ENCODE measurements around the gene QPCTL.

Gene QPCTL

DNA sequence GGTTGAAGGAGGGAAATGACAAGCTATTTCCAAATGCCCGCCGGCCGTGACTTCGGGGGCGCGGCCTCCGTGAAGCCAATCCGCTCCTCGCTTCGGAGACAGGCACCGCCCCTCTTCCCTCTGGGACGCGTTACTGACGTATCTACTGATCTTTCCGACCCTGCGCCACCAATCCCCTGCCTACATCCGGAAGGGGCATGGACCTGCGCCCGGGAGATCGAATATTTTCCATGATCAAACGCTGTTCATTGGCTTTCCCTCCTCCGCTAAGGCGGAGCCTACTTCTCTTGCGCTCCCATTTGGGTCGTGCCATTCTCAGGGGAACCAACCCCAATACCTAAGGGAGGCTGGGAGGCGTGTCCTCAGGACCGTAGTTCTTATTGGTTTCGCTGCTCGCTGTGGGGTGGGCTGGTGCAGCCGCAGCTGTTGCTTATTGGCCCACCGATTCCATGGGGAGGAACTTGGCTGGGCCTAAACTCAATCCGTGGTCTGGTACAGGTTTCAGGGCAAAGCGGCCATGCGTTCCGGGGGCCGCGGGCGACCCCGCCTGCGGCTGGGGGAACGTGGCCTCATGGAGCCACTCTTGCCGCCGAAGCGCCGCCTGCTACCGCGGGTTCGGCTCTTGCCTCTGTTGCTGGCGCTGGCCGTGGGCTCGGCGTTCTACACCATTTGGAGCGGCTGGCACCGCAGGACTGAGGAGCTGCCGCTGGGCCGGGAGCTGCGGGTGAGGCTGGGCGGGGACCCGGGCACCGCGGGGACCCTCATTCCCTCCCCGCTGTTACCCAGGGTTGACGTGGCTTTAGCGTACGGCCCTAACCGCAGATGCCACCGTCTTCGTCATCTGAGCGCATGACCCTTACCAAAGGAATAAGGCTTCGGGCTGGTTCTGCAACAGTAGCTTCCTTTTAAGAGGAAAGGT is at the start of gene QPCTL:
Gene QPCTL (plus strand): TSS at position 480 of the 919 bp plus-strand sequence. CDS start 38 bp downstream, at position 518.
- DNase-seq (ENCODE audit: insufficient read length, low spot score) = peak; percentile 90
- FAIRE-seq = peak; percentile 58
- TF ChIP-seq, protein P1, sequence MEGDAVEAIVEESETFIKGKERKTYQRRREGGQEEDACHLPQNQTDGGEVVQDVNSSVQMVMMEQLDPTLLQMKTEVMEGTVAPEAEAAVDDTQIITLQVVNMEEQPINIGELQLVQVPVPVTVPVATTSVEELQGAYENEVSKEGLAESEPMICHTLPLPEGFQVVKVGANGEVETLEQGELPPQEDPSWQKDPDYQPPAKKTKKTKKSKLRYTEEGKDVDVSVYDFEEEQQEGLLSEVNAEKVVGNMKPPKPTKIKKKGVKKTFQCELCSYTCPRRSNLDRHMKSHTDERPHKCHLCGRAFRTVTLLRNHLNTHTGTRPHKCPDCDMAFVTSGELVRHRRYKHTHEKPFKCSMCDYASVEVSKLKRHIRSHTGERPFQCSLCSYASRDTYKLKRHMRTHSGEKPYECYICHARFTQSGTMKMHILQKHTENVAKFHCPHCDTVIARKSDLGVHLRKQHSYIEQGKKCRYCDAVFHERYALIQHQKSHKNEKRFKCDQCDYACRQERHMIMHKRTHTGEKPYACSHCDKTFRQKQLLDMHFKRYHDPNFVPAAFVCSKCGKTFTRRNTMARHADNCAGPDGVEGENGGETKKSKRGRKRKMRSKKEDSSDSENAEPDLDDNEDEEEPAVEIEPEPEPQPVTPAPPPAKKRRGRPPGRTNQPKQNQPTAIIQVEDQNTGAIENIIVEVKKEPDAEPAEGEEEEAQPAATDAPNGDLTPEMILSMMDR (IDR thresholded peaks at IDR 0.05; ENCODE audit: insufficient read depth, missing control alignments) = no peak

DNA sequence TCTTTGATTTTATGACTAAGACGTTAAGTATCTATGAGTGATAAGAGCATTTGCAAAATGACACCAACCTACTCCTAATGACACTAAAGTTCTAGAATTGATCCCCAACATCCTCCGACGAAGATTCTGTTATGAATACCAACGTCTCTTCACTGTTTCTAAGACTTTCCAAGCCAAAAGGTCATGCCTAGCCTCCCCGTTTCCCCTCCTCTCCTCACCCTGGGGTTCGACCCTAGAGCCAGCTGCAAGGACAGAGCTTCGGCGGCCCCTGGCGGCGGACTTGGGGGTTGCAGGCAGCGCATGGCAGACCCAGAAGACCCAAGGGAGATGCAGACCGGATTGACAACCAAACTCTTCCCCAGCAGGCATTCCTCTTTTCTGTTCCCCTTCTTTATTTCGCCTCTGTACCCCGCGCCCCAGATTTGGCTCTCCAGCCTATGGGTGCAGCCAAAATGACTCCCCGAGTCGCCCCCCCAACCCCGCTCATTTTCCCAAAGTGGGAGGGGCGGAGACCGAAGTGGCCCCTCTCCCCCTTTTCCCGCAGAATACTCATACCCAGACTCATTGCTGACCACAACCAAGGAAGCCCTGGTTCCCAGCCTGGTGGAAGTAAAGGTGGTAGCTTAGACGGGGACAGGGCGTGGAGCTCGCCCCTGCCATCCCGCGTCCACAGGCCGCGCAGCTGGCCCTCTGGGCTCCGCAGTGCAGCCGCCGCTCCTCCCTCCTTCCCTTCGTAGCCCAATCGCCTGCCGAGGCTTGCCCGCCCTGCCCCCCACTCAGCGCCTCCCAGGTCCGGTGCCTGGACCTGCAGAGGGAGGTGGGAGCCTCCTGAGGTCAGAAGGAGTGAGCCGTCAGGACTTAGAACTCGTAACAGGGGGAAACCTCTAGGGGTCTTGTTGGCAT is 49.2 kb upstream of the QPCTL start:
- peak; percentile 88 for DNase-seq (ENCODE audit: insufficient read length, low spot score)
- TF ChIP-seq, protein P1 (IDR thresholded peaks at IDR 0.05; ENCODE audit: insufficient read depth, missing control alignments) = peak; percentile 97
- no peak for FAIRE-seq

DNA sequence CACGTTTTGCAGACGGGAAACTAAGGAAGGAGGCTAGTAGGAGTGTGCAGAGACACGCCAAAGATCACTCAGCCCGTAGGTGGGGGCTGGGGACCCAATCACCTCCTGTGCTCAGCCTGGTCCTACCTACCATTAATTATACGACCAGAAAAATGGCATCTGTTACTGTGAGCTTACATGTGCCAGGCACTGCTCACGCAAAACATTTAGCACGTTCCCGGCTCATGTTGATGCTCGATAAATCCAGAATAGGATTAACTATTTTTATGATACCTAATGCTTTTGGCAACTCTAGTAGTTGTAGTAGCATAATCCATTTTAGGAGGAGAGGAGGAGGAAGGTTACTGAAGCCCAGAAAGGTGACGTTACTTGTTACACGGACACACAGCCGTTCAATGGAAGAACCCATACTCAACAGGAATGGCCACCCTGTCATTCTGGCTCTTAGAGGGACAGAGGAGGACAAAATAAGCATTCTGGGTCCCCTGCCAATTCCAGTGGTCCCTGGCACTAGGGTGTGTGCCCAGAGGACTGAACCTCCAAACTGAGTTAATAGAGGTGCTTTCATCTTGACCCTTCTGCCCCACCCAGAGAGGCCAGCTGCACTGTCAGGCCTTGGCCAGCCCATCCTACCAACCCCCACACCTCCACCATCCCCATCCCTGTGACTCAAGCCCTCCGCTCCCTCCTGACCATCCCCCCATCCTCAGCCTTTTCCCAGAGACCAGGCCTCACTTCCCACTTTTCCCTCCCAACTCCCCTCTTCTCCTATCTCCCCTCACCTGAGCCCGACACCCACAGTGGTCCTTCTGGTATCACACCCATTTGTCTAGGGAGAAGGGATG is 48.3 kb upstream of the QPCTL start:
- TF ChIP-seq, protein P1 (IDR thresholded peaks at IDR 0.05; ENCODE audit: insufficient read depth, missing control alignments) = no peak
- FAIRE-seq (no peak), DNase-seq (ENCODE audit: insufficient read length, low spot score) (no peak)

DNA sequence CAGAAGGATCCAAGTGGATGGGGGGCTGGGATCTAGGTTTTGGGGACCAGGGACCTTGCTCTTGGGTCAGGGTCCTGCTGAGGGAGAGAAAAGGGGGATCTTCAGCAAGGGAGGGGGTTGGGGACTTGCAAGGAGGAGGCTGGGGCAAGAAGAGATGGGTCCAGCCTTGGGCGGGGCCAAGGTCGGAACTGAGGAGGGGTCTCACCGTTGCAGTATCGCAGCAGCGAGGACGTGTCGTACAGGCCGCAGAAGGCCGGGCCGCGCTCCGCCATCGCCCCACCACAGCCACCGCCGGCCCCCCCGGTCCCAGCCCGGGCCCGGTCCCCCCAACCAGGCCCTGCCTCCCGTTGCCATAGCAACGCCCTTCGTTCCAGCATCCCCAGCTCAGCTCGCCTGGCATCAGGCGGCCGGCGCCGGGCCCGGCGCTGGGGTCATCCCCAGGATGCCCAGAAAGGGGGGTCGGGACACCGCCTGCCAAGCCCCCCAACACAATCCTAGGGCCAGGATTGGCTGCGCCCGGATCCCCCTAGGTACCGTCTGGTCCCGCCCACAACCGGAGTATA is 47.3 kb upstream of the QPCTL start:
- TF ChIP-seq, protein P1 (IDR thresholded peaks at IDR 0.05; ENCODE audit: insufficient read depth, missing control alignments) = no peak
- no peak for DNase-seq (ENCODE audit: insufficient read length, low spot score)
- FAIRE-seq = no peak

DNA sequence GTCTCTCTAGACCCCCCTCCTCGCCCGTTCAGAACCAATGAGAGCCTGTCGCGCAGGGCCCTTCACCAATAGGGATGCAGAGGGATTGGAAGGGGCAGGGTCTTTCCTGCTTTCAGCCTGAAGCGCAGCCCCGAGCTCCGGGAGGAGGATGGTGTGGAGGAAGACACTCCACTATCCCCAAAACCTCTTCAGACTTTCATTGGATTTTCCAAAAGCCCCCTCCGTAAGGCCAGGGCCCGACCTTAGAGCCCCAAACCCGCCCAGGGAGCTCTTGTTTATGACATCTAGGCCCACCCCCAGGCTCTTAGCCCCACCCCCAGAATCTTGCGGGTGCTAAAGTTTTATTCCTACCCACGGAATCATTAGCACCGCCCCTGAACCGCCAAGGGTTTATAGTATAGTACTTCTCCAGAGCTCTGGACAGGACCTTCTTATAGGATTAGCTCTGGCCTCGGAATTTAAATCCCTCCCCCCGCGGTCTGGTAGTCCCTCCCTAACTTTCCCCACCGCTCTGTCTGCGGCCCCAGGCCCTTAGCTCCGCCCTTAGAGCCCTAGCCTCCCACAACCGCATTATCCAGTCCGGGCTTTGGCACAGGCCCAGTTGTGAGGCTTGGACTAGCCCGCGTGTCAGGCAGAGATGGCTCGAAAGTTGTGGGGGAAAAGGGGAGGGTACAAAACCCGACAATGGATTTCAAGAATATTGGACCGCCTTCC is 46.7 kb upstream of the QPCTL start:
- FAIRE-seq (no peak), DNase-seq (ENCODE audit: insufficient read length, low spot score) (peak; percentile 80)
- TF ChIP-seq, protein P1 (IDR thresholded peaks at IDR 0.05; ENCODE audit: insufficient read depth, missing control alignments) = no peak

DNA sequence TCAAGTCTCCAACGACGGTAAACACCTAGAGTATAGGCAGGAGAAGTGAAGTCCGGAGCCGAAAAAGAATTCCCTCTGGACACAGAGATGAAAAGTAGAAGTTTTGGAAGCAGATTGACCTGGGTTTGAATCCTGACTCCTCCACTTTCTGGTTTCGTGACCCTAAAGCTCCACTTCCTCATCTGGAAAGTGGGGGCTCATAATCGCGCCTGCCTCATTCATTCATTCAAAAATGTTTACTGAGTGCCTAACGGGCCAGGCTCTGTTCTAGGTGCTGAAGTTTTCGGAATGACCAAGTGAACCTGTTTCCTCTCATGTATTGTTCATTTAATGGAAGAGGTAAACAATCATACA is 46.1 kb upstream of the QPCTL start:
- DNase-seq (ENCODE audit: insufficient read length, low spot score) = no peak
- TF ChIP-seq, protein P1 (IDR thresholded peaks at IDR 0.05; ENCODE audit: insufficient read depth, missing control alignments) = no peak
- no peak for FAIRE-seq

Data from D721Med (cell line).